ENCODE measurements around the gene CD69.

Gene CD69

GRCh38 chr12:9757433-9758025, 3.2 kb downstream of the CD69 start:
- Histone ChIP-seq H3K9me3 (no peaks in the 10 kb centered on the region), H3K36me3 (no peaks in the 10 kb centered on the region), H3K27me3 (peaks cover 65% of the 10 kb centered on the region), H3K4me3 (ENCODE audit: low read depth, low read length) (no peak overlapping the region), H3K4me1 (no peaks in the 10 kb centered on the region)
- no peak for DNase-seq
- TF ChIP-seq, protein P1, sequence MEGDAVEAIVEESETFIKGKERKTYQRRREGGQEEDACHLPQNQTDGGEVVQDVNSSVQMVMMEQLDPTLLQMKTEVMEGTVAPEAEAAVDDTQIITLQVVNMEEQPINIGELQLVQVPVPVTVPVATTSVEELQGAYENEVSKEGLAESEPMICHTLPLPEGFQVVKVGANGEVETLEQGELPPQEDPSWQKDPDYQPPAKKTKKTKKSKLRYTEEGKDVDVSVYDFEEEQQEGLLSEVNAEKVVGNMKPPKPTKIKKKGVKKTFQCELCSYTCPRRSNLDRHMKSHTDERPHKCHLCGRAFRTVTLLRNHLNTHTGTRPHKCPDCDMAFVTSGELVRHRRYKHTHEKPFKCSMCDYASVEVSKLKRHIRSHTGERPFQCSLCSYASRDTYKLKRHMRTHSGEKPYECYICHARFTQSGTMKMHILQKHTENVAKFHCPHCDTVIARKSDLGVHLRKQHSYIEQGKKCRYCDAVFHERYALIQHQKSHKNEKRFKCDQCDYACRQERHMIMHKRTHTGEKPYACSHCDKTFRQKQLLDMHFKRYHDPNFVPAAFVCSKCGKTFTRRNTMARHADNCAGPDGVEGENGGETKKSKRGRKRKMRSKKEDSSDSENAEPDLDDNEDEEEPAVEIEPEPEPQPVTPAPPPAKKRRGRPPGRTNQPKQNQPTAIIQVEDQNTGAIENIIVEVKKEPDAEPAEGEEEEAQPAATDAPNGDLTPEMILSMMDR (IDR thresholded peaks at IDR 0.05; ENCODE audit: low read depth, low read length): no peak

- Histone ChIP-seq H3K9me3 (no peaks in the 10 kb centered on the region), H3K27me3 (peaks cover 73% of the 10 kb centered on the region), H3K4me3 (ENCODE audit: low read depth, low read length) (no peak overlapping the region), H3K36me3 (no peaks in the 10 kb centered on the region), H3K4me1 (no peaks in the 10 kb centered on the region)
- TF ChIP-seq, protein P1 (IDR thresholded peaks at IDR 0.05; ENCODE audit: low read depth, low read length): no peak
- no peak for DNase-seq
These were observed 4.0 kb downstream of the CD69 start for GRCh38 chr12:9756706-9757105.

GRCh38 chr12:9756170-9756569, 4.5 kb downstream of the CD69 start:
- TF ChIP-seq, protein P1 (IDR thresholded peaks at IDR 0.05; ENCODE audit: low read depth, low read length): no peak
- no peak for DNase-seq

GRCh38 chr12:9755567-9755966, 5.1 kb downstream of the CD69 start:
- TF ChIP-seq, protein P1 (IDR thresholded peaks at IDR 0.05; ENCODE audit: low read depth, low read length): no peak
- Histone ChIP-seq H3K9me3 (no peaks in the 10 kb centered on the region), H3K27me3 (peaks cover 66% of the 10 kb centered on the region), H3K4me1 (no peaks in the 10 kb centered on the region), H3K36me3 (no peaks in the 10 kb centered on the region), H3K4me3 (ENCODE audit: low read depth, low read length) (no peak overlapping the region)
- DNase-seq: no peak

More at GRCh38 chr12:9756170-9756569, 4.5 kb downstream of the CD69 start:
- Histone ChIP-seq H3K36me3 (no peaks in the 10 kb centered on the region), H3K9me3 (no peaks in the 10 kb centered on the region), H3K4me1 (no peaks in the 10 kb centered on the region), H3K27me3 (peaks cover 72% of the 10 kb centered on the region), H3K4me3 (ENCODE audit: low read depth, low read length) (no peak overlapping the region)

GRCh38 chr12:9755035-9755434, 5.7 kb downstream of the CD69 start:
- Histone ChIP-seq H3K9me3 (no peaks in the 10 kb centered on the region), H3K36me3 (no peaks in the 10 kb centered on the region), H3K4me3 (ENCODE audit: low read depth, low read length) (no peak overlapping the region), H3K4me1 (no peaks in the 10 kb centered on the region), H3K27me3 (peaks cover 65% of the 10 kb centered on the region)
- TF ChIP-seq, protein P1 (IDR thresholded peaks at IDR 0.05; ENCODE audit: low read depth, low read length): no peak
- no peak for DNase-seq

DNA sequence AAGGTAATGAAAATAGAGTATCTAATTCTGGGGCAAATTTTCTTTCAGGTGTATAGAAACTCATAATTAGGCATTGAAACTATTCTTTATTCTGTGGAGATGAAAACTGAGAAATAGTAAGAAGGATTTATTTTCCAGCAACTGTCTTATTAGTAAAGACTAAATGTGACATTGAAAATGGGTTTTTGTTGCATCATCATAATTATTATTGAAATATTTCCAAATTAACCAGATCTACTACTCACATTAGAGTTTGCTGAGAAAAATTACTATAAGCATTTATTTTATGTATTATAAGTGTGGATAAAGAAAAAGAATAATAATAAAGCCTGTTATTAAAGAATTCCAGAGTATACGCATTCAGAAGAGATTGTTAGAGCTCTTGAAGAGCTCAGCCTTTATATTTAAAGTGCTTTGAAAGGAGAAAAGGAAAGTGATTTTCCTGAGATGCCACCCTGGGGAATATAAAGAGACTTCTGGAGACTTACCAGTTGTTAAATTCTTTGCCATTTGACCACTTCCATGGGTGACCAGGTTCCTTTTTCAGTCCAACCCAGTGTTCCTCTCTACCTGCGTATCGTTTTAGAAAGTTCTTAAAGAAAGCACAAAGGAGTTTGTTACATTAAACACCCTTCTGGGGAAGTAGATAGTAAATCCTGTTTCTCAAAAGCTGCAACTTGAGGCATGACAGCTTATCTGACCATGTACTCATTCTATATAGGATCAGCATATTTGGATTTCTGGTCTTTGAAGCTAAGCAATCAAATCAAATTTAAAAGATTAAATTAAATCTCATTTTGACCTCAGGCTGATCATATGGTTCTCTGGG, 6.4 kb downstream of the CD69 start:
- Histone ChIP-seq H3K4me3 (ENCODE audit: low read depth, low read length) (no peak overlapping the region), H3K27me3 (peaks cover 61% of the 10 kb centered on the region), H3K9me3 (no peaks in the 10 kb centered on the region), H3K36me3 (no peaks in the 10 kb centered on the region), H3K4me1 (no peaks in the 10 kb centered on the region)
- DNase-seq: no peak
- TF ChIP-seq, protein P1 (IDR thresholded peaks at IDR 0.05; ENCODE audit: low read depth, low read length): no peak

Data from BE2C (cell line).